WTC11 (cell line): Measurements from ENCODE around the gene NBPF1. TPM values are rescaled to one million over a fixed set of nuclear protein-coding genes. Genes with fewer than 3 reads are reported as not detected.
"Not testable (repeated sequence)": the region's sequence is repeated elsewhere in the genome, so short reads cannot be mapped to it uniquely, and the experiment has no call there.

Experiments used
- ATAC-seq: fragments of 200-7000 bp; cut with Tn5 transposase; 2 replicates; pipeline ENCODE4 v1.10.0; 2021; ENCODE audit warnings: mild to moderate bottlenecking, moderate library complexity
- CTCF ChIA-PET: fragments of 300-600 bp; sonication (Branson Sonifier 250); formaldehyde crosslinking; loops from one replicate; lab custom pipeline; 2021; ENCODE audit warnings: antibody characterized with exemption; lab: Charles Lee
- POLR2A ChIA-PET: fragments of 350-600 bp; sonication (Branson Sonifier 250); formaldehyde crosslinking; loops from one replicate; lab custom pipeline; 2021; ENCODE audit warnings: antibody characterized with exemption; lab: Charles Lee
- DNase-seq: peaks from one replicate; pipeline ENCODE4 v3.0.0; 2021; ENCODE audit warnings: low spot score
- H3K27ac Mint-ChIP-seq: 2 replicates; pipeline ENCODE4 v1.8.0; 2021; ENCODE audit warnings: mixed read lengths
- H3K27me3 Mint-ChIP-seq: 2 replicates; pipeline ENCODE4 v1.8.0; 2021; ENCODE audit warnings: low read depth, mild to moderate bottlenecking, moderate library complexity, mixed read lengths
- H3K36me3 Mint-ChIP-seq: 2 replicates; pipeline ENCODE4 v1.8.0; 2021; ENCODE audit warnings: mixed read lengths
- H3K4me1 Mint-ChIP-seq: 2 replicates; pipeline ENCODE4 v1.8.0; 2022; ENCODE audit warnings: mixed read lengths
- H3K4me3 Mint-ChIP-seq: 2 replicates; pipeline ENCODE4 v1.8.0; 2021; ENCODE audit warnings: mild to moderate bottlenecking, moderate library complexity, mixed read lengths
- H3K9me3 Mint-ChIP-seq: 2 replicates; pipeline ENCODE4 v1.8.0; 2021; ENCODE audit warnings: mixed read lengths
- AFF4 ChIP-seq: sonication (generic); formaldehyde crosslinking; IDR thresholded peaks from 2 replicates; pipeline ENCODE4 v1.8.1; 2023; ENCODE audit warnings: mild to moderate bottlenecking, missing genetic modification reagents, borderline replicate concordance
- ATF1 ChIP-seq: sonication (generic); formaldehyde crosslinking; IDR thresholded peaks from 2 replicates; pipeline ENCODE4 v1.8.1; 2023; ENCODE audit warnings: mild to moderate bottlenecking, moderate library complexity, missing genetic modification reagents
- CDX4 ChIP-seq: fragments of 250-450 bp; sonication (Bioruptor Pico); IDR thresholded peaks from 2 replicates; pipeline ENCODE4 v1.9.0; 2021; ENCODE audit warnings: moderate library complexity, mild to moderate bottlenecking, inconsistent platforms, borderline replicate concordance
- CTCF ChIP-seq: fragments of 200-600 bp; IDR thresholded peaks from 2 replicates; pipeline ENCODE4 v1.8.0; 2022; ENCODE audit warnings: antibody characterized with exemption
- E2F5 ChIP-seq: sonication (generic); formaldehyde crosslinking; IDR thresholded peaks from 2 replicates; pipeline ENCODE4 v1.8.1; 2022; ENCODE audit warnings: mild to moderate bottlenecking, moderate library complexity, missing genetic modification reagents
- FOXP4 ChIP-seq: sonication (generic); formaldehyde crosslinking; IDR thresholded peaks from 2 replicates; pipeline ENCODE4 v1.8.0; 2022; ENCODE audit warnings: mild to moderate bottlenecking, missing genetic modification reagents
- GABPB1 ChIP-seq: sonication (generic); formaldehyde crosslinking; IDR thresholded peaks from 2 replicates; pipeline ENCODE4 v1.8.1; 2023; ENCODE audit warnings: mild to moderate bottlenecking, missing genetic modification reagents
- JUN ChIP-seq: sonication (generic); formaldehyde crosslinking; IDR thresholded peaks from 2 replicates; pipeline ENCODE4 v1.8.0; 2023; ENCODE audit warnings: mild to moderate bottlenecking, missing genetic modification reagents
- MXD4 ChIP-seq: fragments of 250-450 bp; sonication (Bioruptor Pico); IDR thresholded peaks from 2 replicates; pipeline ENCODE4 v1.8.0; 2021; ENCODE audit warnings: mild to moderate bottlenecking, moderate library complexity, borderline replicate concordance
- NR1H2 ChIP-seq: sonication (generic); formaldehyde crosslinking; IDR thresholded peaks from 2 replicates; pipeline ENCODE4 v1.9.0; 2021; ENCODE audit warnings: mild to moderate bottlenecking, moderate library complexity, missing genetic modification reagents
- ZBTB21 ChIP-seq: sonication (generic); formaldehyde crosslinking; IDR thresholded peaks from 2 replicates; pipeline ENCODE4 v1.8.1; 2023; ENCODE audit warnings: mild to moderate bottlenecking, missing genetic modification reagents, borderline replicate concordance
- ZNF532 ChIP-seq: fragments of 250-450 bp; sonication (Bioruptor Pico); IDR thresholded peaks from 2 replicates; pipeline ENCODE4 v1.9.0; 2021; ENCODE audit warnings: mild to moderate bottlenecking, borderline replicate concordance
- total RNA-seq: library from RNA; stranded (reverse); gene quantifications from 3 replicates; pipeline ENCODE4 v1.2.3, GENCODE V29; 2021
- TF ChIP-seq, protein P1 (sequence below): sonication (generic); formaldehyde crosslinking; conservative IDR thresholded peaks from 2 replicates; pipeline ENCODE4 v1.8.1; 2022; ENCODE audit warnings: mild to moderate bottlenecking, missing genetic modification reagents
- TF ChIP-seq, protein P2 (sequence below): sonication (generic); formaldehyde crosslinking; IDR thresholded peaks from 2 replicates; pipeline ENCODE4 v1.8.1; 2023; ENCODE audit warnings: mild to moderate bottlenecking, missing genetic modification reagents, moderate library complexity

Gene NBPF1
- total RNA-seq, 1 experiment from 2014 or later: 18.3 TPM

DNA sequence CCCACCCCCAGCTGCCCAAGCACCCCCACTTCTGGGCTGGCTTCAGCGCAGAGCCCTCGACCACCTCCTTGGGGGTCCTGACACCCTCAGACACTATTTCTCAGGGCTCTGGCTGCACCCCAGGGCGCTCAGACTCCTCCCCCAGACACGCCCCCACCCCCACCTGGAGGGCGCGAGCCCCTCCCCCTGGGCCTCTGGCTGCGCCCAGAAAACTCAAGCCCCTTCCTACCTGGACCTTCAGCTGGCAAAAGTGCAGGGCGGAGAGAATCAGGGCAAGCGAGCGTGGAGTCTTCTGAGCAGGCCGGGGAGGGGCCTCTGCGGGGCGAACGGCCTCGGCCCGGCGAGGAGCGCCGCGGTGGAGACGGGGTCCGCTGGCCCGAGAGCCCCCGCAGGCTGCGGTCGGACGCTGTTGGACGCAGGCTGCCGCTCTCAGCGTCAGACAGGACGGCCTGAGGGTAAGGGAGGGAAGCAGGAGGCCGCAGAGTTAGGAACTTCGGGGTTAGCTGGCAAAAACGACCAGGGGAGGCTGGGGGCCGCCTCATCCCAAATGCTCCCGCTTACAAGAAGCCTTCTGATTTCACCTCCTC, 17.4 kb upstream of the NBPF1 start (continued):
- TF ChIP-seq NR1H2 (no peak), CDX4 (CRISPR knock-in tag) (no peak), ZNF532 (CRISPR knock-in tag) (no peak), JUN (CRISPR knock-in tag) (no peak), ATF1 (CRISPR knock-in tag) (no peak), GABPB1 (no peak)
- TF ChIP-seq, protein P1, sequence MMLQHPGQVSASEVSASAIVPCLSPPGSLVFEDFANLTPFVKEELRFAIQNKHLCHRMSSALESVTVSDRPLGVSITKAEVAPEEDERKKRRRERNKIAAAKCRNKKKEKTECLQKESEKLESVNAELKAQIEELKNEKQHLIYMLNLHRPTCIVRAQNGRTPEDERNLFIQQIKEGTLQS (CRISPR knock-in tag): no peak
- TF ChIP-seq, protein P2, sequence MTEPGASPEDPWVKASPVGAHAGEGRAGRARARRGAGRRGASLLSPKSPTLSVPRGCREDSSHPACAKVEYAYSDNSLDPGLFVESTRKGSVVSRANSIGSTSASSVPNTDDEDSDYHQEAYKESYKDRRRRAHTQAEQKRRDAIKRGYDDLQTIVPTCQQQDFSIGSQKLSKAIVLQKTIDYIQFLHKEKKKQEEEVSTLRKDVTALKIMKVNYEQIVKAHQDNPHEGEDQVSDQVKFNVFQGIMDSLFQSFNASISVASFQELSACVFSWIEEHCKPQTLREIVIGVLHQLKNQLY: no peak

DNA sequence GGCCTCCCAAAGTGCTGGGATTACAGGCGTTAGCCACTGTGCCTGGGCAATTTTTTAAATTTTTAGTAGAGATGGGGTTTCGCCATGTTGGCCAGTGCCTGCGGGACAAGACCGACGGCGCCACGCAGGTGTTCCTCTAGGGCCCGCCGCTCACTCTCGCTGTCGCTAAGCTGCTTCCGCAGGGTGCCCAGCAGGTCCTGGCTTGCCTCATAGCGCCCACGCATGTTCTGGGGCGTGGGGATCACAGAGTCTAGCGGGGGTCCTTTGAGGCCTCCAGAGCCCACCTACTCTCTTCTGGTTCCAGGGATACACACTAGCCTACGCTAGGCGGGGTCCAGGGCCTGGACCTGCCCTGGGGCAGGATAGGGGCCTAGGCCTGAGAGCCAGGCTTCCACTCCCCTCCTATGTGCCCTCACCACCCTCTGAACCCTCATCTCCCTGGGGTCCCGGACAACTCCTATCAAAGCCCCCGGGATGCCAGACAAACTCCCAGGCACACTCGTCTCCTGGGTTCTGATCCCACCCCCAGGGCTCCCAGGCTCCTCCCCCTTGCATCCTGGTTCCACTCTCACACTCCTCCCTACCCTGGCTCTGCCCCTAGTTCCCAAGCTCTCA, 16.7 kb upstream of the NBPF1 start:
- Mint-ChIP-seq H3K27ac (peak overlapping the region; percentile 81), H3K36me3 (peaks cover 40% of the 10 kb centered on the region)
- peak; percentile 13 for DNase-seq
- ATAC-seq: peak; percentile 60
- not testable (repeated sequence) for H3K9me3 Mint-ChIP-seq, H3K27me3 Mint-ChIP-seq, H3K4me3 Mint-ChIP-seq, H3K4me1 Mint-ChIP-seq
- POLR2A ChIA-PET: interaction anchor here (1.1 to 1.2 kb wide), 2 partner anchors 9 to 17 kb away, joined by 3 read pairs; no protein-coding TSS in a partner anchor
- CTCF ChIA-PET: interaction anchor here (0.6 to 2.7 kb wide), 2 partner anchors 9 to 378 kb away, joined by 6 to 20 read pairs; no protein-coding TSS in a partner anchor

DNA sequence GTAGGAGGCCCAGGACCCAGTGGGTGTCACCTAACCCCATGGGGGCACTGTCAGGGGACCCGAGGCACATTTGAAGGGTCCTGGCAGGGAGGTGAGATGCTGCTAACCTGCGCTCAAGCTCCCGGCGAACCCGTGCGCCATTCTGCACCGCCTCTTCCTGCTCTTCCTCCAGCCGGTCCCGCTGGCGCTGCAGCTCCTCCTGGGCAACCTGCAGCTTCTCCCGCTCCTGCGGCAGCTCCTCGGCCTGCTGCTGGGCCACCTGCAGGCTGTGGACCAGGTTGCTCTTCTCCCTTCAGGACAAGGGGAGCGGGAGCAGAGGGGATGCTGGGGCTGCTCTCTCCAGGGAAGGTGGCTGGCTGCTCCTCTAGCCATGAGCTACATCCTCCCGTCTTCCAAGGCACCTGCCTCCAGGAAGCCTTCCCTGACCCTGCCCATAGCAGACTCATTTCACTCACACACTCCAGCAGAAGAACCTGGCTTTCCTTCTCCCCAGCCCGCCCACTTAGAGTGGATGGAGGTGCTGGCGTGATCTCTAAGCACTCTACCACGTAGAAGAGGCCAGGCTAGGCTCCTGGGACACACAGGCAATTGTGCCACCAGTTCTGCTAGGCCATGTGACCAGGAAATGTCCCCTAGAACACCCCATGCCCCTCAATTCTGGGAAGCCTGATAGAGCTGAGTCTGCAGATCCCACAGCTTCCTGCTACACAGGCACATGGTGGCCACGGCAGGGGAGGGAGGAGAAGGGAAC, 15.2 kb upstream of the NBPF1 start:
- Mint-ChIP-seq H3K9me3 (no peaks in the 10 kb centered on the region), H3K27ac (peak overlapping the region; percentile 14; the same call in 1 of the 2 replicates), H3K4me3 (no peak overlapping the region), H3K27me3 (no peaks in the 10 kb centered on the region), H3K36me3 (peaks cover 31% of the 10 kb centered on the region), H3K4me1 (no peaks in the 10 kb centered on the region)
- ATAC-seq (no peak), DNase-seq (no peak)
- POLR2A ChIA-PET: no interaction called here
- CTCF ChIA-PET: interaction anchor here (0.8 to 1.0 kb wide), 2 partner anchors 79 to 418 kb away, joined by 3 read pairs; no protein-coding TSS in a partner anchor
- TF ChIP-seq CTCF: no peak
- no peak for TF ChIP-seq AFF4 (CRISPR knock-in tag)
- no peak for TF ChIP-seq FOXP4 (CRISPR knock-in tag)
- no peak for TF ChIP-seq GABPB1
- no peak for TF ChIP-seq E2F5 (CRISPR knock-in tag)
- TF ChIP-seq ZBTB21 (CRISPR knock-in tag): no peak
- TF ChIP-seq MXD4: no peak
